Glutamatergic neuron (in vitro differentiated cells): ENCODE results near the gene SIK3. TPM values are rescaled to one million over a fixed set of nuclear protein-coding genes. Genes with fewer than 3 reads are reported as not detected.

Experiments
- DNase-seq: peaks from one replicate; pipeline ENCODE4 v3.0.0; 2022
- H3K27ac Mint-ChIP-seq: one replicate; pipeline ENCODE4 v1.8.0; 2020; ENCODE audit warnings: mild to moderate bottlenecking, mixed read lengths, inconsistent platforms; ENCODE audit not compliant: unreplicated experiment
- H3K27me3 Mint-ChIP-seq: one replicate; pipeline ENCODE4 v1.8.0; 2020; ENCODE audit warnings: mild to moderate bottlenecking, moderate library complexity, mixed read lengths, inconsistent platforms; ENCODE audit not compliant: unreplicated experiment
- H3K36me3 Mint-ChIP-seq: one replicate; pipeline ENCODE4 v1.8.0; 2020; ENCODE audit warnings: mild to moderate bottlenecking, mixed read lengths, inconsistent platforms; ENCODE audit not compliant: unreplicated experiment
- H3K4me1 Mint-ChIP-seq: one replicate; pipeline ENCODE4 v1.8.0; 2020; ENCODE audit warnings: mild to moderate bottlenecking, low read depth, mixed read lengths, inconsistent platforms; ENCODE audit not compliant: unreplicated experiment
- H3K4me3 Mint-ChIP-seq: one replicate; pipeline ENCODE4 v1.8.0; 2020; ENCODE audit warnings: mild to moderate bottlenecking, mixed read lengths, inconsistent platforms; ENCODE audit not compliant: unreplicated experiment
- H3K9me3 Mint-ChIP-seq: one replicate; pipeline ENCODE4 v1.8.0; 2020; ENCODE audit warnings: mild to moderate bottlenecking, moderate library complexity, mixed read lengths, inconsistent platforms; ENCODE audit not compliant: unreplicated experiment
- CTCF ChIP-seq: fragments of 200-600 bp; sonication (generic); IDR thresholded peaks from one replicate; pipeline ENCODE4 v1.5.0; 2021; ENCODE audit not compliant: partially characterized antibody, unreplicated experiment
- total RNA-seq: library from RNA; stranded (reverse); fragmentation: NEBNext Ultra II Directional; extraction: Animal tissue kit (Norgen Biotek cat#: 25700); gene quantifications from one replicate; pipeline ENCODE4 v1.2.1, GENCODE V29; 2021; ENCODE audit not compliant: unreplicated experiment

Gene SIK3
- total RNA-seq, 1 donor from 2014 or later, result 22.2 TPM

- H3K36me3 Mint-ChIP-seq, result no peaks in the 10 kb centered on the region
- H3K4me1 Mint-ChIP-seq, result no peaks in the 10 kb centered on the region
- no peaks in the 10 kb centered on the region for H3K27me3 Mint-ChIP-seq
- no peak for TF ChIP-seq CTCF
- no peak for DNase-seq
- no peaks in the 10 kb centered on the region for H3K9me3 Mint-ChIP-seq
- H3K4me3 Mint-ChIP-seq, result no peak overlapping the region
- H3K27ac Mint-ChIP-seq, result no peak overlapping the region
Measured at GRCh38 chr11:117066959-117067358, 31.3 kb downstream of the SIK3 start.

DNA sequence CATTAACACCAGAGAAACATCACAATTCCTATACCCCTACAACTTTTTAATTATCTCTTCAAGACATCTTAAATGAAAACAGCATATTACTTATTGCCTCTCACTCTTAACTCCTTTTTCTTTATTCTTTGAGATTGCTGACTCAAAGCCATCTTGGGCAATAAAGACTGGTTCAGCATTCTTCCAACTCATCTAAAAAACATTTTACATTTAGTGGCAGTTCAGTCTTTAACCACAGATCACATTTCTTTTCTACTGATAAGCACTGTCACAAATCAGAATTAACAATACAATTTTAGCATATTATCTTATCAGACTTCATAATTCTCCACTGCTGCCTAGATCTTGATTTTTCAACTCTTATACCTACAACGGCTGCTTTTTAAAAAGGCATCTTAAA is 34.0 kb downstream of the SIK3 start:
- Mint-ChIP-seq H3K4me3 (no peak overlapping the region), H3K27ac (no peak overlapping the region), H3K9me3 (no peaks in the 10 kb centered on the region), H3K36me3 (no peaks in the 10 kb centered on the region), H3K4me1 (no peaks in the 10 kb centered on the region), H3K27me3 (no peaks in the 10 kb centered on the region)
- DNase-seq, result no peak
- no peak for TF ChIP-seq CTCF

DNA sequence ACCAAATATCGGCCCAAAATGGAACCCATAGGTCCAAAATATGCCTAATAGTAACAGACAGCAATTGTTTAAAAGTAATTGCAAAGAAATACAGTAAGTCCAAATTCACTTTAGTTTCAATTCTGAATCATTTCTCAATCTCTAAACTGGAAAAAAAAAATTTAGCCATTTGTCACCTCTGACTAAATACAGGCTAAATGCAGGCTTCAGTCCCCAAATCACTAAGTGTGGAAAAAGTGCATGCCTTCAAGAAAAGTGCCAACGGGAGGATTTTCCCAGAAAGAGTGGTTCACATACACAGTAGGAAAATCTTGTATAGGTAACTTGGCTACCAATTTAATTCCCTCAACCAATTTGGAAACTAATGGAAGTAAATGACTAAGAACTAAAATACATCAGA is 35.7 kb downstream of the SIK3 start:
- no peaks in the 10 kb centered on the region for H3K36me3 Mint-ChIP-seq
- no peak for TF ChIP-seq CTCF
- H3K4me1 Mint-ChIP-seq, result no peaks in the 10 kb centered on the region
- no peak overlapping the region for H3K4me3 Mint-ChIP-seq
- DNase-seq, result no peak
- no peak overlapping the region for H3K27ac Mint-ChIP-seq
- no peaks in the 10 kb centered on the region for H3K9me3 Mint-ChIP-seq
- no peaks in the 10 kb centered on the region for H3K27me3 Mint-ChIP-seq

DNA sequence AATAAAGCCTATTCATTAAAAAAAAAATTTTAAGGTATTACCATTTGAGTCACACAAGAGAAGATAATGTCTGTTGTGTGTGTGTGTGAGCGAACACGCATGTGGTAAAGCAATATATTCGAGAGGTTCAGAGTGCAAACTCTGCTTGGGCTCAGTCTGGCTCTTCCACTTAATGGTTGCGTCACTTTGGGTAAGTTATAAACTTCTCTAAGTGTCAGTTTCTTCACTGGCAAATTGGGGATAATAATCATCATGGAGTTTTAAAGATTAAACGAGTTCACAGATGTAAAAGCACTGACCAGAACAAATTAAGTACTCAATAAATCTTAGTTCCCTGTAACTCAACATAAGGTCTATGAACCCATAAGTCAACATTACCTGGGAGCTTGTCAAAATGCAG is 37.0 kb downstream of the SIK3 start:
- Mint-ChIP-seq H3K9me3 (no peaks in the 10 kb centered on the region), H3K4me1 (no peaks in the 10 kb centered on the region), H3K36me3 (no peaks in the 10 kb centered on the region), H3K4me3 (no peak overlapping the region), H3K27me3 (no peaks in the 10 kb centered on the region), H3K27ac (no peak overlapping the region)
- no peak for DNase-seq
- TF ChIP-seq CTCF, result no peak

GRCh38 chr11:117059611-117060148 is 38.5 kb downstream of the SIK3 start:
- H3K27me3 Mint-ChIP-seq, result no peaks in the 10 kb centered on the region
- no peak for DNase-seq
- H3K36me3 Mint-ChIP-seq, result no peaks in the 10 kb centered on the region
- no peak overlapping the region for H3K4me3 Mint-ChIP-seq
- no peaks in the 10 kb centered on the region for H3K4me1 Mint-ChIP-seq
- H3K9me3 Mint-ChIP-seq, result no peaks in the 10 kb centered on the region
- no peak for TF ChIP-seq CTCF
- H3K27ac Mint-ChIP-seq, result no peak overlapping the region
